COLO829 (cell line): Measurements from ENCODE around the gene ATOH8.

Experiments used
- DNase-seq: peaks from one replicate; pipeline ENCODE4 v3.0.0; 2012; ENCODE audit warnings: low spot score

Gene ATOH8

DNA sequence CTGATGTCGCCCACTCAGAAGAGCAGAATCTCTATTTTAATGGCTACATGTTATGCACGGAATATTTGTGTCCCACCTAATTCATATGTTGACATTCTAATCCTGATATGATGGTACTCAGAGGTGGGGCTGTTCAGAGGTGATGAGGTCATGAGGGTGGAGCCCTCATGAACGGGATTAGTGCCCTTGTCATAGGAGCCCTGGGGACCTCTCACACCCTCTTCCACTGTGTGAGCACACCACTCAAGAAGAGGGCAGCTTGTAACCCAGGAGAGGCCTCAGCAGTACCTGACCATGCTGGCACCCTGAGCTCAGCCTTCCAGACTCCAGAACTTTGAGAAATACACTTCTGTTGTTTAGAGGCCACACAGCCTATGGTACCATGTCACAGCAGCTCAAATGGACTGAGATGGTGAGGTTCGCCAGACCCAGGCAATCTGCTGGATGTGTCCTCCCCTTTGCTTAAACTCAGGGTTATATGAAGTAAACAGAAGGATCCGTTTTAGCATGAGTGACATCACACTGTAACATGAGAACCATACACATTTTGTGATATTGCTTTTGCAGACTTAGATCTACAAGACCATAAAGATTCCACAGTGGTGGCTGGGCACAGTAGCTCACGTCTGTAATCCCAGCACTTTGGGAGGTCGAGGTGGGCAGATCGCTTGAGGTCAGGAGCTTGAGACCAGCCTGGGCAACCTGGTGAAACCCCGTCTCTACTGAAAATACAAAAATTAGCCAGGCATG is 48.7 kb downstream of the ATOH8 start:
- DNase-seq: no peak

DNA sequence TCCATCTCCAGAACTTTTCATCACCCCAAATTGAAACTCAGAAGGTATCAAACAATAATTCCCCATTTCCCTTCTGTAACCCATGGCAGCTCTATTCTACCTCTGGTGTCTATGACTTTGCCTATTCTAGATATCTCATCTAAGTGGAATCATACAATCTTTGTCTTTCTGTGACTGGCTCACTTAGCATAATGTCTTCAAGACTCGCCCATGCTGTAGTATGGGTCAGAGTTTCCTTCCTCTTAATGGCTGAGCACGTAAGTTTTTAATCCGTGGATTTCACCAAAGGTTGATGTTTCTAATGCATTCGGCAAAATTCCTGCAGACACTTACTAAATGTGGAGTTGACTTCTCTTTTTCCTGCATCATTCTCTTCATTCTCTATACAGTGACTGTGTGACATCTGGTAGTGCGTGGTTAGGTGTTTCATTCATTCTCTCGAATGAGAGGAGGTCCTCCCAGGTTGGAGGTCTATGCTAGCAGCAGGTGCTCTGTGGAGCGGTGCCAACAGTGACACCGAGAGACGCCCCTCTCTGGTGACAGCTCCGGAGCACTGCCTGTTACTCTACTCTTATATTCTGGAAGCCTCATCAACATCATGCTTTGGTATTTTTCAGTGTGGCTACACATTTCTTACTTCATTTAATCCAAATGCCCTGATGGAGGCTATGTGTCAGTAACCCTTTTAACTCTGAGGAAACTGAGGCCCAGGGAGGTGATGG is 50.1 kb downstream of the ATOH8 start:
- no peak for DNase-seq

DNA sequence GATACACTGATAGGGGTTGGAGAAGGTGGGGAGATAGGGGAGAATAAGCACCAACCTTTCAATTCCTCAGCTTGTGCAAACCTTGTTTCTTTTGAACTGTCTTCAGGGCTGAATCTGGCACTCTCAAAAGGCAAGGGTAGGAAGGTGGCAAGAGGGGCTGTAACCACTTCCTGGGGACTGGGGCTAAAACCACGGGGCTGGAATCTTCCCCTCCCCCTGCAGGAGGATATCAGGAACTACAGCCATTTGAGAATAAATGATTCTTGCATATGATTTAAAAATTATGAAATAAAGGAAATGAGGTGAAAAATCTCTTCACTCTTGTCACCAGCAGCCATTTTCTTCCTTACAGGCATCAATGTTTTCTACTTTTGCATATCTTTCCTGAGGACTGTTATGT is 50.8 kb downstream of the ATOH8 start:
- peak; percentile 67 for DNase-seq

DNA sequence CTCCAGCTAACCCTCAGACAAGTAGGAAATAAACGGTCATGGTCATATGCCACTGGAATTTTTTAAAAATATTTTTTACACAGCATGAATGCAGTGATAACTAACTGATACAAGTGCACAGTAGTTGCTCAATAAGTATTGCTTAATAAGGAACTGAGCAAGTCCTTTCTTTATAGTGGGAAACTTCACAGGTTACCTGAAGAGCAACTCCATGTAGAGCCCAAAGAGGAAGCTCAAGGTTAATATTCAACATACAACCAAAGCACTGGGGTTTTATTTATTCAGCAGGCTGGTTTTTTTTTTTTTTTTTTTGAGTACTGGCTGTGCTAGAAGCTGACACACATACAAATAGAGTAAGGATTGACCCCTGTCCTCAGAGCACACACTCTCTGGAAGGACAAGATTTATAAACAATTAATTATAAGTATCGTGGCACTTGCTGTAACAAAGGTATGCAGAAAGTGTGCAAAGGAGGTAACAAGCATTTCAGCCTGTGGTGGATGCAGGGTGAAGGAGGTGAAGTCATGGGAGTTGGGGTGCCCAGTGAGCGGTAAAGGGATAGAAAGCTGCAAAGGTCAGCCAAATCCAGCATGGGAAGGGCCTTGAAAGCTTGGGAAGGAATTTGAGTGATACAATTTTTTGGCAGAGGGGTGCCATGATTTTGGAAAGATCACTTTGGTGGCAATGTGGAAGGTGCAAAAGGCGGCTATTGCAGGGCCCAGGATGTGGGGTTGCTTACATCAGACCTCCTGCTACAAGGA is 52.7 kb downstream of the ATOH8 start:
- no peak for DNase-seq

DNA sequence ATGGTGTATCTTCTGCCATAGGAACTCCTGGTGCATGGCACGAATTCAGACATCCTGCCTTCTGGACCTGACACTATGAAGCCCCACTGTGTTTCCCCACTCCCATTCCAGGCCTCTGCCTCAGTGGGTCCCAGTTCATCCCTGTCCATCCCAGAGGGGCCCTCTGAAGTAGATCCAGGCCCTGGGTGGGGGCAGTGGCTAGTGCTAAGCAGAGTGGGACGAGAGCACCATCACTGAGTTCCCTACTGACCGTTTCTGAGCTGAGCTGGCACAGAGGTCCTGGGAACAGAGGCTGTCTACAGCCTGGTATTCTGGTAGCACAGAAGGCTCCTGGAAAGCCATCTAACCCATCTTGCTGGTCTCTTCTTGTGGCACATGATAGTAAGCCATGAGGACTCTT is 54.0 kb downstream of the ATOH8 start:
- DNase-seq: no peak

DNA sequence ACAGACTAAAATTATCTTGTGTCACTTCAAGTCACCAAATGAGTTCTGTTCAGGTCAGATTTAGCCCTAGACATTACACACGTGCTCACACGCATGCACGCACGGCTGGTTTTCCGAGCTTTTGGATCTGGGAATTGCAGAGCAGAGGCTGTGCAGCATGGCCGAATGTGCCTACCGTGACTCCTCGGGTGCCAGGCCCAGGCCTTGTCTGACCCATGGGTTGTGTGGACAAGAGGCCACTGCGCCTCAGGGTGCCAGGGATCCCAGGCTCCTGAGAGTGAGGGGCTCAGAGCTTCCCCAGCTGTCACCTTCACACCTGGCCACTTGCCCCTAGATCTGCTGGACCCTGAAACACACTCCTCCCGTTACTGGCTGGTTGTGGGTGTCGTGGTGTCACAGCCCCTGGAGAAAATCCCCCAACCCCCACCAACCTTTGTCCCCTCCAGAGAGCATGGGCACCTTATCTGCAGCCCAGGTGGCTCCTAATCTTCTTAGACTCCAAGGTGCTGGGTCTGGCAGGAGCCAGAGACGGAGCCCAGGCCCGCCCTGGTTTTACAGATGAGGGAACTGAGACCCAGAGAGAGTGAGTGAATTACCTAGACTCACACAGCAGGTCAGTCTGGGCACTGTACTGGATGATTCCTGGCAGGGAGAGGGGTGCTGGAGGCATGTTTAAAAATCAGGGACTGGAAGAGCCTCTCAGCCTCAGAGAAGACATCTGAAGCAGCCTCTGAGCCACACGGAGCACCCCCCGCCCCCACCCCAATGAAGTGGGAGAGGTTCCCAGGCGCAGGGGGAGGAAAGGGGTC is 56.8 kb downstream of the ATOH8 start:
- no peak for DNase-seq

DNA sequence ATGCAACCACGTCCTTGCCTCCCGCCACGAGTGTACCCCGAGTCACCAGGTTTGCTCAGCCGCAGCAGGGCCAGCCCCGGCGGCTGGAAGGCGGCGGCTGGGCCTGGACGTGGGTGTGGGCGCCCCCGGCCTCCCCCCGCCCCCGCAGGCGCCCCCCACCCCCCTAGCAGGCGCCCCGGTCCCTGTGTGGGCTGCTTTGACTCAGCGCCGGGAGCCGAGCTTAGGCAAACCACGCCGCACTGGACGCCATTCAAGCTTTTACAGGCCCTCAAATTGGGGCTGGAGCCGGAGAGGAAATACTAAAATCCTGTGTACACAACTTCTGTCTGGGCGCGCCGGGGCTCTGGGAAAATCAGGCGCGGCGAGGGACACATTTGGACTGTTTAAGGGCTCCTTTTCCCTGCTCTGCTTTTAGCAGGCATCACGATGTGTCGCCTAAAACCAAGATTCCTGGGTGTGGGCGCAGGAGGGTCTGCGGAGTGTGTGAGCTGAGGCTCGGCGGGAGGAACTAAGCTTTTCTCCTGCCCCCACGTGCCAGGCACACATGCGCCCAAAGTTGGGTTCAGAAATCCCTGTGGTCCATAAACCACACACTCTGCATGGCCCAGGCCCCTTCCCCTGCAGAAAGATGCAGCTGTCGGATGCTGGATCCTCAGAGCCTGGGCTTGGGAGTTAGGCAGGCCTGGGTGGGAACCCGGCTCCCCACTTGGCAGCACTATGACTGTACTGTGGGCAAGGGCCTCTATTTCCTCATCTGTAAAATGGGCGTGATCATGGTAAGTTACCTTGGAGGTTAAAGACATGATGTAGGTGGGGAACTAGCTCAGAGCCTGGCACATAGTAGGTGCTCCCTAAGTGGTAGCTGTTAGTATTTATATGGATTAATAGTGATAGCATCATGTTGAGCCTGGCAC is 57.6 kb downstream of the ATOH8 start:
- no peak for DNase-seq

DNA sequence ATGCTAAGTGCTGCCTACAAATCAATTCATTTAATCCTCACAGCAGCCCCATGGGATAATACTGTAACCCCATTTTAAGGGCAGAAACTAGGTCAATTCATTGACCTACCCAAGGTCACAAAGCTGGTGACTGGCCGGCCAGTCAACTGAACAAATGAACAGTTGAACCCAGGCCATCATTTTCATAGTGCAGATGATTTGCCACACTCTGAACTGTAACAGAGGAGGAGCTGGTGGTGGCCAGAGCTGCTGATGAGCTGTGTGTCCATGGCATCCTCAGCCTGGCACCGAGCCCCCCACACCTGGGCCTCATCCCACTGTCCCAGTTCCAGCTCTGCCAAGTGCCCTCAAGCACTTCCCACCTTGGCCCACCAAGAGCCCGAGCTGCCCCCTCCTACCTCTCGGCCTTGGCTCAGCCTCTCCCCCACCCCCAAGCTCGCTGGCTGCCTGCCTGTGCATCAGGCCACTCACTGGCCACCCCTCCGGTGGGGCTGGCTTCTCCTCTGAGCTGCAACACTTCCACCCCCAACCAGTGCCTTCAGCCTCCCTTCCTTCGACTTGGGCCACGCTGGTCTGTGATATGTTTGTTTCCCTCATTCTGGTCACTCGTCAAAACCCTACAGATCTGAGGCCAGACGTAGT is 58.4 kb downstream of the ATOH8 start:
- DNase-seq: no peak

DNA sequence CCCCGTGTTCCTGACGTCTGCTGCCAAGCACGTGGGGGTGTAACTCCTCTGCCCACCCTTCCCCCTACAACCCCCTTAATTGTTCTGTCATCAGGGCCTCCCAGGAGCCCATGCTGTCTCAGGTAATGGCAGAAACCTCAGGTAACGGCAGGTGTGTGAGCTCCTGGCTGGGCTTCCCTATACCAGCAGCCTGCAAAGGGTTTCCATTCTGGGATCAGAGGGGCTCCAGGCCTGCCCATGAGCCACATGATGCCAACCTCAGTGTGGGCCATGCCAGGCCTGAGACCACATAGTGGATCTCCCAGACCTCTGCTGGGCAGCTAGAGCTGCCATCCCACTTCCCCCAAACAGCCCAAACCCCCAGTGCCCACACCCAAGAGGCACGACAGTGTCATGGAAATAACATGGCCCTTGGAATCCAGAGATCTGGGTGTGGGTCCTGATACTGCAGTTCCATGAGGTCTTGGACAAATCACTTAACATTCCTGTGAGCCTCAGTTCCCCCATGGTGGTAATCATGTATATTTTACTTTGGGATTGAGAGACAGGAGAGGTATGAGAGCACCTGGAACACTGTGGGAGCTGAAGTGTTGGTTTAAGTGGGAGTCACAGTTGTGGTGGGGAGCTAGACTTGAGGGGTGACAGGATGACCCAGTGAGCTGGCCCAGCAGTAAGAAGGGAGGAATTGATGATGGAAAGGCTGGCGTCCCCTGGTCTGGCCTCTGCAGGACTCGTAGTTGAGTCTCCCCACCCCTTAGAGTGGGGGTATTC is 59.6 kb downstream of the ATOH8 start:
- DNase-seq: no peak

DNA sequence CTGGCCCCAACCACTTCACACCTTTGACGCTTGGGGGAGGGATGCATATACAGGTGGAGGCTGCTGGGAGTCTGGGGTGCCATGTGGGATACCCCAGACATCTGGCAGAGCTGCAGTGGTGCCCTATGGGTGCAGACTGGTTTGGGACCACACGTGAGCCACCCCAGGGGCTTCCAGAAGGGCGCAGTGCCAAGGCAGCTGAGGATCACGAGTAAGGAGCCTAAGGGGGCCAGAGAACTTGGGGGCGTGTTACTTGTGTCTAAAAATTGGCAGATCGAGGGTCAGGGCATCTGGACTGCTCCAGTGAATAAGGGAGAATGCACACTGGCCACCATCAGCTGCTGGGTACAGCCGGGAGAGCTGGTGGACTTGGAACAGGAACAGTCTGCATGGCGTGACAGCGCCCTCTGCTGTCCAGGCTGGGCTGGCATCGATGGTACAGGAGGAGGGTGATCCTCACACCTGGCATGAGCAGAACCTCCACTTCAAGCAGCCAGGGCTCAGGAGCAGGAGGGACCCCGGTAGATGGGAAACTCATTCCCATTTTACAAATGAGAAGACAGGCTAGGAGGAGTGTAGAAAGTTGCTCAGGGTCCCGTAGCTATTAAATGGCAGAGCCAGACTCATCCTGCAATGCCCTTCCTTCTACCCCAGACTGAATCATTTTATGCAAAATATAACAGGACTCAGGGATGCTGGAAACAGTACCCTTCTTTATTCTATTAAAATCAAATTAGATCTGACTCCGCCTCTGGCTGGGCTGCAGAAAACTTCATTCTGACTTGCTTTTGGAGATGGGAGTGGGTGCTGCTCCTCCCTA is 60.4 kb downstream of the ATOH8 start:
- DNase-seq: peak; percentile 76

DNA sequence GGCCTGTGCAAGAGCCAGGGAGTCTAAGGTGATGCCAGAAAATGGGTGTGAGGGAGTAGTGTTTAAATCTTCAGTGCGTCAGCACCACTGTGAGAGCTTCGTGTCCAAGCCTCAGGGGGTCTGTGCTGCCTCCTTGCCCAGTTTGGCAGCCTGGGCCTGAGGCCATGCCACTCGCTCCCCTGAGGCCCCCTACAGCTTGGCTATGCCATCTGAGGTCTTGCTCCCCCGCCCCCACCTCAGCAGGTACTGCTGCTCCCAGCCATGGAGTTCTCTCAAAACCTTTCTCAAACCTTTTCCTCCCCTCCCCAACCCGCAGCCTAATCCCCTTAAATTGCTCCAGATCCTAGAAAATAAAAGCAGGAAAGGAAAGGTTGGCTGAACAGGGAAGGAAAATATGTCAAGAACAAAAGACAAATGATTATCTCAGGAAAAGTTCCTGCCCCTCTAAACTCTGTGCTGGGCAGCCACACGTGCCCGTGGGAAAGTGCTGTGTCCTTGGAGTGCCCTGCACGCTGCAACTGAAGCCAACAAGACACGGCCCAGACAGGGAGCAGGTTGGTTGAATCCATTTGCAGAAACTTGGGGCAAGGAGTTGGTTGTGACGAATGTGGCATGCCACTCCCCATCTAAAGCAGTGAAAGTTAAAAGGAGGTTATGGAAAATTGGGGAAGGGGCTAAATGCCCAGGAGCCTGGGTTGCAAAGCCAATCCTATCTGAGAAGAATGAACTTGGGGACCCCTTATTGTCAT is 61.2 kb downstream of the ATOH8 start:
- no peak for DNase-seq

DNA sequence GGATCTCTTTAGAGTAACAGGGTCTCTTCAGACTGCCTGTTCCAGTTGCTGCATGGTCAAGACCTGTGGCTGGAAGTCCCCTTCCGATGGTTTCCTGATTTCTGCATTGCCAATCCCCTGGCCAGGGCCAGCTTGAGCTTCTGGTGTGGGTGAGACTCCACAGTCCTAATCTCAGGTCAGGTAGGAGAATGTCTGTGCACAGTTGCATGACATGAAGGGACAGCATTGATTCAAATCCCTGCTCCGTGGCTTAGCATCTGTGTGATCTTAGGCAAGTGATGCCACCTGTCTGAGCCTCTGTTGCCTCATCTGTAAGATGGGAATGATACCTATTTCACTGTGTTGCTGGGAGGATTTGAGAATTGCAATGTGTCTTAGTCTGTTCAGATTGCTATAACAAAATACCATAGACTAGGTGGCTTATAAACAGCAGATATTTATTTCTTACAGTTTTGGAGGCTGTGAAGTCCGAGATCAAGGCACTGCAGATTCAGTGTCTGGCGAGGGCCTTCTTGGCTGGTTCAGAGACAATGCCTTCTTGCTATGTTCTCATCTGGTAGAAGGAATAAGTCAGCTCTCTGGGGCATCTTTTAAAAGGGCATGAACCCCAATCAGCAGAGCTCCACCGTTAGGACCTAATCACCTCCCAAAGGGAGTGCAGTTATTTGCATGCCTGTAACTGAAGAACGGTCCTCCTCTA is 66.2 kb downstream of the ATOH8 start:
- DNase-seq: no peak

DNA sequence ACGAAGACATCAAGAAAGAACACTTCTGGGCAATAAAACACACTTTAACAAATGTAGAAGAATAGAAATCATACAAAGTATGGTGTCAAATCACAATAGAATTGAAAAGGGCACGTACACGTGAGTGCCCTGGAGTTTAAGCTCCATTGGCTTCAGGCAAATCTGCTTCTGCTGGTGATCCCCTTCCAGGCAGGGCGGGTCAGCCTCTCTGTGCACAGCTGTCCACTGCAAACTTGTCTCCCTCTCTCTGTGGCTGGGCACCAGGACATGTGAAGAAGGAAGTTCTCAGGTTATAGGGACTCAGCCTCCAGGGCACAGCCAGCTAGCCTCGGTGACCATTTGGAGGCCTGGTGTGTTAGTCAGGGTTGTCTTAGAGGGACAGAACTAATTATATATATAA is 69.0 kb downstream of the ATOH8 start:
- no peak for DNase-seq

DNA sequence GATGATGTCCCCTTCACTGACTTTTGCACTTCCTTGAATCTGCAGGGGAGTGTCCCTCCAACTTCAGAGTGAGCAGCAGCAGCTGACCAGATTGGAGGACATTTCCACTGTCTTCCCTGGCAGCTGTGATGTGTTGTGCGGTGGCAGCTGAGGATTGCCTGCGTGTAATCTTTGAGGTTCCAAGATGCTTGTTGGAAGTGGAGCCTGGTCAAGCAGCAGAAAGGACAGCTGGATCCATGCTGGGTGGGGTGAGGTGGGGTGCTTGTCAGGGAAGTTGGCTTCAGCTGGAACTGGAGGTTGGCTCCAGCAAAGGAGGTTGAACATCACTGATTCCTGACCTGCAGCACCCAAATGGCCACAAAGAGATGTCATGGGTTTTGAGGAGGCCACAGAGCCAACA is 70.2 kb downstream of the ATOH8 start:
- DNase-seq: no peak

DNA sequence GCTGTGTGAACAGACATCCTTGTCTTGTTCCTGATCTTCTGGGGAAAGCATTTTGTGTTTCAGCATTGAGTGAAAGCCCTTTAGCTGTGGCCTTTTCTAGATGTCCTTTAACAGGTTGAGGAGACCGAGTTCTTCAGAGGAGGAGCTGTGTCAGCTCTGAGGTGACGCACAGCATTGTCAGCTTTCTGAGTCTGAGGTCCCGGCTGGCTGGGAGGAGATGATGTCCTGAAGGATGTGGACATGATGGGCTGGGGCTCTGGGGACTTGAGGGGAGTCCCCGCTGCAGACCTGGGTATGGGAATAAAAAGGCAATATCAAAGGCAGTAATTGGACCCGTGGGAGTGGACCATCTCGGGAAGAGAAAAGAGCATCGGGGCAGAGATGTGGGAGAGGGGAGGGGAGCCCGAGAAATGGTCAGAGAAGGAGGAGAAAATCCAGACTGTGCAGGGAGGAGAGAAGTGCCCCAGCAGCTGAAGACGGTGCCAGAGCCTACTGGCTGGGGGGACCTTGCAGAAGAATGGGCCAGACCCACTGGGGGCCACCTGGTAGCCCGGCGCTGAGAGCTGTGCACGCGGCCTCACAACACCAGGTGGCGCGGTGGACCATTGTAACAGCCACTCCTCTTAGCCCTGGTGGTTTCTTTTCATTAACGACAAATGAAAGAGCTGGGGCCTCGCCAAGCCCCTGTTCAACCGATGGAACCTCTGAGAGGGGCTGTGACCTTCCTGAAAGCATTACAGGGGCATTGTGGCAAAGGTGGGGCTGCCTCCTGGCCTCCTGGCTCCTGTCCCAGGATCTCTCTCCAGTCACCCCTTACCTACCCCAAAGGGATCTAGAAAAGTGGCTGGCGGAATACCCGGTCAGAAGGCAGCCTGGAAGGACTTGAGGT is 73.4 kb downstream of the ATOH8 start:
- DNase-seq: peak; percentile 80

DNA sequence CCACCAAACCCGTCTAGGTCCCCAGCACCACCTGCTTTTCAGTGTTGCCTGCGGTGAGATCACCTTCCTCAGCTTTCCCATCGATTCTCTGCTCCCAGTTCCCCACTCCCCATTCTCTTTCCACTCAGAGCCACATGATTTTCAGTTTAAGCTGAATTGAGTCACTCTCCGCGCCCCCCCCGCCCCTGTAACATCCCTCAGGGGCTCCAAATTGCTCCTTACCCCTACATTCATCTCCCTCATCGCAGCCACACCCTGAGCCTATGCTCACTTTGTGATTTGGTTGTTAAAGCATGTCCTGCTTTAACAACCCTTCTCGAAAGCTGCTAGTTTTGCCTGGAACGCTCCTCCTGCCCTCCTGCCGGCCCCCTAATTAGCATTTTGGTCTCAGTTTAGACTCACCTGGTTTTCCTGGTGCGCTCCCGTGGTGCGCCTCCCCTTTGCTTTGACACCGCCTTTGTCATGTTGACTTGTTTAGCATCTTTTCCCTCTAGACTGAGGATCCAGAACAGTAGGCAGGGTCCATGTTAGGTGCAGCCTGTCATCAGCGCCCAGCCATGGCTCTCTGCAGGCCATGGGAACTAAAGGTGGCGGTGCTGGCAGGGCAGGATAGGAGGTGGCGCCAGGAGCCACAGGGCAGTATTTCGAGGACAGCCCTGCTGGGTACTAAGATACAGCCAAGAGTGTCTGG is 74.2 kb downstream of the ATOH8 start:
- DNase-seq: no peak
